OCI-LY7 (cell line): ENCODE measurements around the gene SHROOM2. TPM values are rescaled to one million over a fixed set of nuclear protein-coding genes. Genes with fewer than 3 reads are reported as not detected.
A peak's percentile ranks its signal among the peaks of the same experiment; 100 is the strongest.

Experiments
- BruUV-seq: library from RNA; stranded (reverse); fragments of 400-500 nt; replicated peaks from 2 replicates; lab custom pipeline; 2021; lab: Mats Ljungman, UMichigan
- CTCF ChIA-PET: fragments of 300-600 bp; sonication (Branson Sonifier 250); formaldehyde crosslinking; loops from one replicate; lab custom pipeline; 2022; ENCODE audit warnings: antibody characterized with exemption; ENCODE audit not compliant: unreplicated experiment; lab: Charles Lee
- POLR2A ChIA-PET: fragments of 300-600 bp; sonication (Branson Sonifier 250); formaldehyde crosslinking; loops from one replicate; lab custom pipeline; 2022; ENCODE audit warnings: antibody characterized with exemption; lab: Charles Lee
- DNase-seq: peaks from one replicate; pipeline ENCODE4 v3.0.0-alpha.2; 2015; ENCODE audit warnings: low spot score
- H2AFZ ChIP-seq: fragments of 200-600 bp; sonication (generic), shearing (Covaris generic); 2 replicates; pipeline ENCODE4 v1.6.1; 2014; ENCODE audit warnings: mild to moderate bottlenecking, antibody characterized with exemption, low read length, moderate library complexity
- H3K27ac ChIP-seq: fragments of 200-600 bp; sonication (generic); 2 replicates; pipeline ENCODE4 v1.5.1; 2014; ENCODE audit warnings: mixed run types, low read depth, mild to moderate bottlenecking, moderate library complexity, low read length, inconsistent platforms; ENCODE audit not compliant: poor library complexity, severe bottlenecking
- H3K36me3 ChIP-seq: fragments of 200-600 bp; sonication (generic); 2 replicates; pipeline ENCODE4 v1.6.1; 2014; ENCODE audit warnings: mild to moderate bottlenecking, antibody characterized with exemption, low read length, moderate library complexity, mixed read lengths; ENCODE audit not compliant: insufficient read depth
- H3K4me1 ChIP-seq: fragments of 200-600 bp; sonication (generic); 2 replicates; pipeline ENCODE4 v1.5.1; 2014; ENCODE audit warnings: mild to moderate bottlenecking, low read length; ENCODE audit not compliant: insufficient read depth, poor library complexity, severe bottlenecking
- H3K4me2 ChIP-seq: fragments of 200-600 bp; sonication (generic); 2 replicates; pipeline ENCODE4 v1.6.1; 2014; ENCODE audit warnings: mild to moderate bottlenecking, low read length
- H3K4me3 ChIP-seq: fragments of 200-600 bp; sonication (generic); 2 replicates; pipeline ENCODE4 v1.5.1; 2014; ENCODE audit warnings: mild to moderate bottlenecking, low read depth, low read length; ENCODE audit not compliant: poor library complexity, severe bottlenecking
- H3K79me2 ChIP-seq: fragments of 200-600 bp; sonication (generic); 2 replicates; pipeline ENCODE4 v1.6.1; 2016; ENCODE audit warnings: low read depth, mild to moderate bottlenecking, low read length, moderate library complexity, mixed read lengths; ENCODE audit not compliant: insufficient read depth
- H3K9me2 ChIP-seq: fragments of 200-600 bp; sonication (generic); 2 replicates; pipeline ENCODE4 v1.6.1; 2016; ENCODE audit warnings: mild to moderate bottlenecking, low read length, mixed read lengths; ENCODE audit not compliant: insufficient read depth
- H3K9me3 ChIP-seq: fragments of 200-600 bp; sonication (generic); 2 replicates; pipeline ENCODE4 v1.6.1; 2014; ENCODE audit warnings: mild to moderate bottlenecking, mixed run types, low read length, mixed read lengths
- H4K20me1 ChIP-seq: fragments of 200-600 bp; sonication (generic); 2 replicates; pipeline ENCODE4 v1.6.1; 2014; ENCODE audit warnings: mild to moderate bottlenecking, antibody characterized with exemption, low read length, moderate library complexity, mixed read lengths; ENCODE audit not compliant: insufficient read depth
- EZH2phosphoT487 ChIP-seq: fragments of 200-600 bp; sonication (generic); IDR thresholded peaks from 2 replicates; pipeline ENCODE4 v1.6.1; 2018; ENCODE audit warnings: low read depth, borderline replicate concordance, mild to moderate bottlenecking, mixed run types, antibody characterized with exemption, low read length, moderate library complexity, mixed read lengths
- intact Hi-C: fragments of 100-400 bp; cut with micrococcal nuclease; formaldehyde crosslinking; loops from one replicate; pipeline ENCODE4 v1.10.0; 2022; ENCODE audit not compliant: unreplicated experiment
- total RNA-seq, 2 experiments: library from RNA; depleted of rRNA in 1 of 2; stranded (reverse); fragments of >200 nt in 1 of 2; shearing (Covaris generic) in 1 of 2; gene quantifications; 2 replicates each; pipeline ENCODE4 v1.2.3, GENCODE V29; 2014 to 2022
- TF ChIP-seq, protein P1 (sequence below): fragments of 200-600 bp; sonication (generic); conservative IDR thresholded peaks from 2 replicates; pipeline ENCODE4 v1.5.1; 2014; ENCODE audit warnings: mild to moderate bottlenecking, antibody characterized with exemption, low read length, moderate library complexity, mixed read lengths

The SHROOM2 gene
- total RNA-seq, 2 experiments from 2014 or later = not detected

DNA sequence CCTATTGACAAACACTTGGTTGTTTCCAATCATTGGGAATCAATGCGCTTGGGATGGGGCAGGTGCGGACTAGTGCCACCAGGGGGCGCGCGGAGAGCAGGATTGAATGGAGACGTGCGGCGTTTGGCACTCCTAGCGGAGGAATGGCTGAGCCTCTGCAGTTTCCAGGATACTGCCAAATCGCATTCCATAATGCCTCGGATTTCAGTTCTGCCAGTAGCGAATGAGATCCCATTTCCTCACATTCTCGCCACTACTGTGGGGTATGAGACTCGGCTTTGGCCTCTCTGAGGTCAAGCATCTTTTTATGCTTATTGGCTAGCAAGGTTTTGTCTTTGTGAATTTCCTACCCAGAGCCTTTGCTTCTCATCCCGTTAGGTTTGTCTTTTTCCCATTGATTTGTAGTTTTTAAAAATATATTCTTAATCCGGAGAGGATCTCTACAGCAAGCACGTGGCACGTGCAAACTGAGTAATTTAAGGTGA lies 209.7 kb downstream of the SHROOM2 start:
- Histone ChIP-seq H3K4me3 (no peak overlapping the region), H3K27ac (no peak overlapping the region), H3K4me2 (no peak overlapping the region), H3K4me1 (no peaks in the 10 kb centered on the region), H2AFZ (no peak overlapping the region), H4K20me1 (no peaks in the 10 kb centered on the region), H3K9me3 (no peaks in the 10 kb centered on the region), H3K9me2 (no peaks in the 10 kb centered on the region), H3K36me3 (no peaks in the 10 kb centered on the region), H3K79me2 (no peaks in the 10 kb centered on the region)
- TF ChIP-seq, protein P1, sequence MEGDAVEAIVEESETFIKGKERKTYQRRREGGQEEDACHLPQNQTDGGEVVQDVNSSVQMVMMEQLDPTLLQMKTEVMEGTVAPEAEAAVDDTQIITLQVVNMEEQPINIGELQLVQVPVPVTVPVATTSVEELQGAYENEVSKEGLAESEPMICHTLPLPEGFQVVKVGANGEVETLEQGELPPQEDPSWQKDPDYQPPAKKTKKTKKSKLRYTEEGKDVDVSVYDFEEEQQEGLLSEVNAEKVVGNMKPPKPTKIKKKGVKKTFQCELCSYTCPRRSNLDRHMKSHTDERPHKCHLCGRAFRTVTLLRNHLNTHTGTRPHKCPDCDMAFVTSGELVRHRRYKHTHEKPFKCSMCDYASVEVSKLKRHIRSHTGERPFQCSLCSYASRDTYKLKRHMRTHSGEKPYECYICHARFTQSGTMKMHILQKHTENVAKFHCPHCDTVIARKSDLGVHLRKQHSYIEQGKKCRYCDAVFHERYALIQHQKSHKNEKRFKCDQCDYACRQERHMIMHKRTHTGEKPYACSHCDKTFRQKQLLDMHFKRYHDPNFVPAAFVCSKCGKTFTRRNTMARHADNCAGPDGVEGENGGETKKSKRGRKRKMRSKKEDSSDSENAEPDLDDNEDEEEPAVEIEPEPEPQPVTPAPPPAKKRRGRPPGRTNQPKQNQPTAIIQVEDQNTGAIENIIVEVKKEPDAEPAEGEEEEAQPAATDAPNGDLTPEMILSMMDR = peak; percentile 92
- TF ChIP-seq EZH2phosphoT487 = no peak
- intact Hi-C loops = loop anchor here (1.0 to 10.0 kb wide), 5 partner anchors 109 to 729 kb away; no protein-coding TSS in a partner anchor
- ChIA-PET POLR2A (no interaction called here), CTCF (no interaction called here)
- DNase-seq = peak; percentile 72
- no TSS peak for BruUV-seq

DNA sequence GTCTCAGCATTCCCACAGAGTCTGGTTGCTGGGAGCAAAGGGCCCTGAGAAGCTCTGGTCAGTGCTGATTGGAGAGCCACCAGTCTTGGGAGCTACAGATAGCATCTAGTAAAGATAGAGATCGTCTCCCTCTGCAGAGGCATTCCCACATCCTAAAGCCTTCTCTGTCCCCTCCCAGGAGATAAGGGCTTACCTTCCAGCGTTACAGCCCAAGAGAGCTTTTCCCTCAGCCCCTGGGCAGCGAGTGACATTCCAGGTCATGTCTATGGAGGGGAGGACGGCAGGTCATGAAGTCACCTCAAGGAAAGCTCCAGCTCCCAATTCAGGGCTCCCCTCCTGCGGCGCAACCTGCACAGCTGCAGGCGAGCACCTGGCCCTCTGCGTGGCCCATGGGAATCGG lies 210.8 kb downstream of the SHROOM2 start:
- no TSS peak for BruUV-seq
- Histone ChIP-seq H3K4me3 (no peak overlapping the region), H3K36me3 (no peaks in the 10 kb centered on the region), H3K9me2 (no peaks in the 10 kb centered on the region), H3K79me2 (no peaks in the 10 kb centered on the region), H3K27ac (no peak overlapping the region), H4K20me1 (no peaks in the 10 kb centered on the region), H3K4me1 (no peaks in the 10 kb centered on the region), H3K4me2 (no peak overlapping the region), H3K9me3 (no peaks in the 10 kb centered on the region), H2AFZ (no peak overlapping the region)
- intact Hi-C loops = loop anchor here (5.0 to 10.0 kb wide), 4 partner anchors 110 to 728 kb away; no protein-coding TSS in a partner anchor
- TF ChIP-seq, protein P1 = no peak
- no peak for TF ChIP-seq EZH2phosphoT487
- POLR2A ChIA-PET = no interaction called here
- CTCF ChIA-PET = interaction anchor here (0.7 kb wide), 1 partner anchor 73 kb away, joined by 4 read pairs; no protein-coding TSS in a partner anchor
- DNase-seq = no peak

DNA sequence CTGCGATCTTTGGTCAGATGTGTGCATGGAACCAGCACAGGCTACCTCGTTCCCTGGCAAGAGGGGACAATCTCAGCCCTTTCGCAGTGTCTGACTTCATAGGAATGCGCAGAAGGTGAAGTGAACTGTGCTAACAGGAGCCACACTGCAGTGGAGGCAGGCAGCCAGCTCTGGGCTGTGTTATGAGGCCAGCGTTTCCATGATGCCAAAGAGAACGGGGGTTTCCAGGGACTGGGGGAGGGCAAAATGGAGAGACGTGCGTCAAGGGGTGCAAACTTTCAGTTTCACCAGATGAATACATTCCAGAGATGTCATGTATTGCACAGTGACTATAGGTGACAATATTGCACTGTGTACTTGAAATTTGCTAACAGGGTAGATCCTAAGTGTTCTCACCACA lies 211.3 kb downstream of the SHROOM2 start:
- H3K4me3 ChIP-seq = no peak overlapping the region
- peak overlapping the region; percentile 9; the same call in 1 of the 2 replicates for H3K4me2 ChIP-seq
- H3K9me3 ChIP-seq = no peaks in the 10 kb centered on the region
- H4K20me1 ChIP-seq = no peaks in the 10 kb centered on the region
- intact Hi-C loops = loop anchor here (5.0 to 10.0 kb wide), 4 partner anchors 110 to 727 kb away; no protein-coding TSS in a partner anchor
- H2AFZ ChIP-seq = no peak overlapping the region
- H3K27ac ChIP-seq = no peak overlapping the region
- no peaks in the 10 kb centered on the region for H3K4me1 ChIP-seq
- DNase-seq = no peak
- TF ChIP-seq, protein P1 = no peak
- no peak for TF ChIP-seq EZH2phosphoT487
- POLR2A ChIA-PET = no interaction called here
- no peaks in the 10 kb centered on the region for H3K9me2 ChIP-seq
- H3K36me3 ChIP-seq = no peaks in the 10 kb centered on the region
- CTCF ChIA-PET = interaction anchor here (0.7 kb wide), 1 partner anchor 73 kb away, joined by 4 read pairs; no protein-coding TSS in a partner anchor
- no peaks in the 10 kb centered on the region for H3K79me2 ChIP-seq
- BruUV-seq = no TSS peak
